ENCODE measurements around the gene SLC35B2. TPM values are rescaled to one million over a fixed set of nuclear protein-coding genes. Genes with fewer than 3 reads are reported as not detected.

SLC35B2 gene
- total RNA-seq, 2 donors from 2014 or later: 31.1 to 33.9 TPM

DNA sequence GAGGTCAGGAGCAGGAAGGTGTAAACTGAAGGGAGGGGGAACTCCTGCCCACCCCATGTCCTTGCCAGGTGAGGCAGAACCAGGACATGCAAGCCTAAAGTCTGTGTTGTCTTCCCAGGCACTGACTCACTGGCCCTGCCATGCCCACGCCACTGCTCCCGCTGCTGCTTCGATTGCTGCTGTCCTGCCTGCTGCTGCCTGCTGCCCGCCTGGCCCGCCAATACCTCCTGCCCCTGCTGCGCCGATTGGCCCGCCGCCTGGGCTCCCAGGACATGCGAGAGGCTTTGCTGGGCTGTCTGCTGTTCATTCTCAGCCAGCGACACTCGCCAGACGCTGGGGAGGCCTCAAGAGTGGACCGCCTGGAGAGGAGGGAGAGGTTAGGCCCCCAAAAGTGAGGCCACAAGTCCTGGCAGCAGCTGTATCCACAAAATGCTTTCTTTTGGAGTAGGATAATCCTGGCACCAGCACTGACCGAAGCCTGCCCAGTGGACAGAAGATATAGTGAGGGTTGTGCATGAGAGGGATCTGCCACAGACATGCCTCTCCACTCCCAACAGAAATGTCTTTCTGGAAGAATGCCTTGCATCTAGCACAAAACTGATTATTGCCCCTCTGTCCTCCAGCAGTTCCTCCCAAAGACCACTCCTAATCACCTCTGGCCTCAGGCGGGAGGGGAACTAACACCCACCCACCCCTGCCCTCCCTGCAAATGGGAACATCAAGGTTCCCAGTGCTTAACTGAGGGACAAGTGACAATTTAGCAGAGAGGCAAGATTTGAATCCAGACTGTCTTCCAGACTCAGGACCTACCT is 39.8 kb downstream of the SLC35B2 start:
- H3K36me3 ChIP-seq (replicated peaks in 1 of 2; ENCODE audit: insufficient read depth in 1 of 2, low read depth in 2 of 2): no peaks in the 10 kb centered on the region
- H3K4me3 ChIP-seq: no peak overlapping the region
- H3K9me3 ChIP-seq: no peaks in the 10 kb centered on the region
- H3K27me3 ChIP-seq: no peaks in the 10 kb centered on the region
- DNase-seq (peak; percentile 72 to 93 (median 80)), ATAC-seq (peak; percentile 16)
- TF ChIP-seq POLR2A (IDR thresholded peaks at IDR 0.05): peak; percentile 62 to 73 (median 64)
- TF ChIP-seq, protein P1, sequence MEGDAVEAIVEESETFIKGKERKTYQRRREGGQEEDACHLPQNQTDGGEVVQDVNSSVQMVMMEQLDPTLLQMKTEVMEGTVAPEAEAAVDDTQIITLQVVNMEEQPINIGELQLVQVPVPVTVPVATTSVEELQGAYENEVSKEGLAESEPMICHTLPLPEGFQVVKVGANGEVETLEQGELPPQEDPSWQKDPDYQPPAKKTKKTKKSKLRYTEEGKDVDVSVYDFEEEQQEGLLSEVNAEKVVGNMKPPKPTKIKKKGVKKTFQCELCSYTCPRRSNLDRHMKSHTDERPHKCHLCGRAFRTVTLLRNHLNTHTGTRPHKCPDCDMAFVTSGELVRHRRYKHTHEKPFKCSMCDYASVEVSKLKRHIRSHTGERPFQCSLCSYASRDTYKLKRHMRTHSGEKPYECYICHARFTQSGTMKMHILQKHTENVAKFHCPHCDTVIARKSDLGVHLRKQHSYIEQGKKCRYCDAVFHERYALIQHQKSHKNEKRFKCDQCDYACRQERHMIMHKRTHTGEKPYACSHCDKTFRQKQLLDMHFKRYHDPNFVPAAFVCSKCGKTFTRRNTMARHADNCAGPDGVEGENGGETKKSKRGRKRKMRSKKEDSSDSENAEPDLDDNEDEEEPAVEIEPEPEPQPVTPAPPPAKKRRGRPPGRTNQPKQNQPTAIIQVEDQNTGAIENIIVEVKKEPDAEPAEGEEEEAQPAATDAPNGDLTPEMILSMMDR (IDR thresholded peaks at IDR 0.05): no peak
- intact Hi-C loops (cut with DNase I): no loop called here
- peaks cover 62% of the 10 kb centered on the region for H3K4me1 ChIP-seq
- WGBS, 2 donors: 35 to 44% methylated on average over 9 to 15 of the region's 16 CpGs
- H3K27ac ChIP-seq: peak overlapping the region; percentile 92 to 98 (median 94)

DNA sequence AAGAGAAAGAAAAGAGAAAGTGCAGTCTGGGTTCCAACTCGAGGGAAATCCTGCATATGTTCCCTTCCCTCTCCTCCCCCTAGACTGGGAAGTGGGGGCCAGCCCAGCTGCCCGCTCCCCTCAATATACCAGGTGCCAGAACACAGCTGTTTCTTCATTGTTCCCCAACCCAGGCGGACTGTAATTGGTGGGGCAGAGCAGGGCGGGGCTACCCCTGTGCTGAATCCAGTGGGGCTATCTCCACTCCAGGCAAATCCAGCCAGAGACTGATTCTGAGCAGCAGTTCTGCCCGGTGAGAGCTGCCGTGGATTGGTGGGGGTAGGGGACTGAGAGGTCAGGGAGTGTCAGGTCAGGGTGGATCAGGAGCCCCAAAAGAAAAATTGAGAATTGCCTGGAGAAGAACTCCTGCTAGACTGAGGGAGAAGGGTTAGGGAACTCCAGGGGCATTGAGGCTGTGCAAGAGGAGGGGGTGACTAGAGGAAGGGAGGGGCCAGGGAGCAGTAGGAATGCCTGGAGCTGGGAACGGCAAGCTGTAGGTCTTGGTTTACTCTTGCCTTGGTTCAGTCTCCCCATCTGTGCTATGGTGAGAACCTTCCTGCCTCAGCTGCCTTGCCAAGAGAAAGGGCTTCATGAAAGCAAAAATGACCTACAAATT is 40.5 kb downstream of the SLC35B2 start, which contains the start of gene MYMX:
Gene MYMX (plus strand): TSS at position 250 of the 655 bp plus-strand sequence. CDS start 546 bp downstream, outside the sequence.
- peaks cover 56% of the 10 kb centered on the region for H3K4me1 ChIP-seq
- WGBS, 2 donors: 20 to 21% methylated on average over 7 of the region's 7 CpGs
- TF ChIP-seq, protein P1 (IDR thresholded peaks at IDR 0.05): no peak
- no peak for TF ChIP-seq POLR2A (IDR thresholded peaks at IDR 0.05)
- H3K27ac ChIP-seq: peak within 1 kb of the TSS; percentile 92 to 98 (median 94)
- no peaks in the 10 kb centered on the region for H3K36me3 ChIP-seq (replicated peaks in 1 of 2; ENCODE audit: insufficient read depth in 1 of 2, low read depth in 2 of 2)
- ATAC-seq (no peak), DNase-seq (peak; percentile 58 to 75 (median 72))
- no peaks in the 10 kb centered on the region for H3K9me3 ChIP-seq
- no peaks in the 10 kb centered on the region for H3K27me3 ChIP-seq
- intact Hi-C loops (cut with DNase I): no loop called here
- no peak within 1 kb of the TSS for H3K4me3 ChIP-seq

DNA sequence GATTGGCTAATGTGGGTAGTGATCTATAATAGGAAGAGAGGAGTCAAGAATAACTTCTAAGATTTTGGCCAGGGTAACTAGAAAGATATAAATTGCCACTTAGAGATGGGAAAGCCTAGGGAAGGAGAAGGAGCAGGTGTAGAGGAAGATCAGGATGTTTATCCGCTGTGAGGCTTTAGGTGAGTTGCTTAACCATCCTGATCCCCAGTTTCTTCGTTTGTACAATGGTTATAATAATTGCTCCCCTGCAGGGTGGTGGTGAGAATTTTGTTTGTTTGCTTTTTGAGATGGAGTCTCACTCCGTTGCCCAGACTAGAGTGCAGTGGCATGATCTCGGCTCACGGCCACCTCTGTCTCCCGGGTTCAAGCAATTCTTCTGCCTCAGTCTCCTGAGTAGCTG is 43.0 kb downstream of the SLC35B2 start:
- intact Hi-C loops (cut with DNase I): no loop called here
- no peaks in the 10 kb centered on the region for H3K27me3 ChIP-seq
- H3K4me1 ChIP-seq: peaks cover 35% of the 10 kb centered on the region
- no peaks in the 10 kb centered on the region for H3K36me3 ChIP-seq (replicated peaks in 1 of 2; ENCODE audit: insufficient read depth in 1 of 2, low read depth in 2 of 2)
- H3K4me3 ChIP-seq: no peak overlapping the region
- H3K27ac ChIP-seq: no peak overlapping the region
- ATAC-seq: no peak
- no peak for DNase-seq
- H3K9me3 ChIP-seq: no peaks in the 10 kb centered on the region
- TF ChIP-seq POLR2A (IDR thresholded peaks at IDR 0.05): no peak
- TF ChIP-seq, protein P1 (IDR thresholded peaks at IDR 0.05): no peak
- 84 to 92% methylated on average over 6 of the region's 6 CpGs for WGBS, 2 donors

DNA sequence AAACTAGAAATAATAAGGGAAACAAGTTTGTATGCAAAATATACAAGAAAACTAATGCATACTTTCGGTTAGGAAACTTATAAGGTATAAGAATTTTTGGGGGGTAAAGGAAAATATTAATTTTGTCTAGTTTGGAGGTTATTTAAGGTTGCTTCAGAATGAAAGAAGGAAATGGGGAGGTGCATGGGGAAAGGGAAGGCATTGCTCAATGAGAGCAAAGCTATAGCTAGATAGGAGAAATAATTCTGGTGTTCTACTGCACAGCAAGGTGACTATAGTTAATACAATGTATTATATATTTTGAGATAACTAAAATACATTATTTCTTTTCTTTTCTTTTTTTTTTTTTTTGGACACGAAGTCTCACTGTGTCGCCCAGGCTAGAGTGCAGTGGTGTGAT is 46.0 kb downstream of the SLC35B2 start:
- DNase-seq: no peak
- Histone ChIP-seq H3K36me3 (replicated peaks in 1 of 2; ENCODE audit: insufficient read depth in 1 of 2, low read depth in 2 of 2) (no peaks in the 10 kb centered on the region), H3K9me3 (no peaks in the 10 kb centered on the region), H3K4me1 (peaks cover 5% of the 10 kb centered on the region), H3K27me3 (no peaks in the 10 kb centered on the region), H3K27ac (no peak overlapping the region), H3K4me3 (no peak overlapping the region)
- ATAC-seq: no peak
- intact Hi-C loops (cut with DNase I): no loop called here
- TF ChIP-seq, protein P1 (IDR thresholded peaks at IDR 0.05): no peak
- no peak for TF ChIP-seq POLR2A (IDR thresholded peaks at IDR 0.05)
- WGBS, 2 donors: 71 to 79% methylated on average over 3 of the region's 3 CpGs

Measured in body of pancreas (tissue), 4 donors.